H1 (cell line): ENCODE measurements around the gene DDR2. TPM values are rescaled to one million over a fixed set of nuclear protein-coding genes. Genes with fewer than 3 reads are reported as not detected.

Source experiments
- CTCF ChIA-PET: fragments of 300-600 bp; sonication (Branson Sonifier 250); formaldehyde crosslinking; loops from one replicate; lab custom pipeline; 2021; ENCODE audit not compliant: partially characterized antibody; lab: Charles Lee
- POLR2A ChIA-PET: fragments of 300-600 bp; sonication (Branson Sonifier 250); formaldehyde crosslinking; loops from one replicate; lab custom pipeline; 2021; ENCODE audit warnings: inconsistent platforms; ENCODE audit not compliant: partially characterized antibody; lab: Charles Lee
- DNase-seq, 2 experiments: peaks; one replicate each; pipeline versions ENCODE4 v3.0.0 to v3.0.0-alpha.2; 2010 to 2022; ENCODE audit warnings: low spot score in 2 of 2, low read depth in 1 of 2, mixed read lengths in 1 of 2
- FAIRE-seq: peaks from 2 replicates; lab custom pipeline; 2011; peaks lifted over from hg19 to GRCh38; lab: Jason Lieb, UNC
- H2AFZ ChIP-seq: 2 replicates; pipeline ENCODE4 v1.8.1; 2012; ENCODE audit warnings: low read length, inconsistent platforms
- H2AK5ac ChIP-seq: 2 replicates; pipeline ENCODE4 v1.6.1; 2013; ENCODE audit warnings: low read depth, low read length
- H2BK120ac ChIP-seq: replicated peaks from 2 replicates; pipeline ENCODE3; 2013; ENCODE audit warnings: low read depth, low read length, inconsistent platforms
- H2BK12ac ChIP-seq: 2 replicates; pipeline ENCODE4 v1.6.1; 2013; ENCODE audit warnings: low read depth, low read length
- H2BK15ac ChIP-seq: 2 replicates; pipeline ENCODE4 v1.6.1; 2013; ENCODE audit warnings: low read length
- H2BK20ac ChIP-seq: 2 replicates; pipeline ENCODE4 v1.6.1; 2013; ENCODE audit warnings: low read length
- H2BK5ac ChIP-seq: 2 replicates; pipeline ENCODE4 v1.6.1; 2013; ENCODE audit warnings: low read depth, low read length
- H3K14ac ChIP-seq: 2 replicates; pipeline ENCODE4 v1.6.1; 2013; ENCODE audit warnings: inconsistent platforms; ENCODE audit not compliant: insufficient read length
- H3K18ac ChIP-seq: 2 replicates; pipeline ENCODE4 v1.6.1; 2013; ENCODE audit warnings: low read length; ENCODE audit errors: extremely low read depth
- H3K23ac ChIP-seq: 2 replicates; pipeline ENCODE4 v1.6.1; 2013; ENCODE audit warnings: inconsistent platforms; ENCODE audit not compliant: insufficient read length
- H3K23me2 ChIP-seq: 2 replicates; pipeline ENCODE4 v1.6.1; 2013; ENCODE audit warnings: low read depth, low read length
- H3K27ac ChIP-seq: 2 replicates; pipeline ENCODE4 v1.6.1; 2011; ENCODE audit warnings: low read depth, low read length, inconsistent platforms
- H3K27me3 ChIP-seq, 4 experiments: replicated peaks in 1 of 4; 1 replicate in 1 of 4; 2 replicates in 3 of 4; pipeline versions ENCODE4 v1.6.1 to v1.8.1; 2011 to 2013; ENCODE audit warnings: low read length in 3 of 4, mild to moderate bottlenecking in 3 of 4, inconsistent platforms in 2 of 4, mixed read lengths in 2 of 4, moderate library complexity in 1 of 4; ENCODE audit not compliant: control insufficient read depth in 3 of 4, insufficient read depth in 3 of 4; ENCODE audit errors: extremely low read depth in 1 of 4
- H3K36me3 ChIP-seq, 4 experiments: 2 replicates each; pipeline versions ENCODE4 v1.6.1 to v1.8.1; 2011 to 2013; ENCODE audit warnings: mild to moderate bottlenecking in 4 of 4, low read length in 3 of 4, moderate library complexity in 2 of 4, control low read depth in 1 of 4, inconsistent platforms in 1 of 4; ENCODE audit not compliant: insufficient read depth in 4 of 4, control insufficient read depth in 2 of 4
- H3K4ac ChIP-seq: replicated peaks from 2 replicates; pipeline ENCODE3; 2013; ENCODE audit warnings: low read length, low read depth, mixed read lengths, inconsistent platforms; ENCODE audit not compliant: insufficient read length
- H3K4me1 ChIP-seq, 4 experiments: replicated peaks in 1 of 4; 1 replicate in 1 of 4; 2 replicates in 3 of 4; pipeline versions ENCODE4 v1.6.1 to v1.8.1; 2011 to 2013; ENCODE audit warnings: low read length in 3 of 4, inconsistent platforms in 2 of 4, mixed read lengths in 1 of 4; ENCODE audit not compliant: insufficient read depth in 4 of 4, control insufficient read depth in 3 of 4
- H3K4me2 ChIP-seq, 2 experiments: 2 replicates each; pipeline versions ENCODE4 v1.6.1 to v1.8.1; 2011 to 2013; ENCODE audit warnings: low read depth in 2 of 2, low read length in 2 of 2, control low read depth in 1 of 2, inconsistent platforms in 1 of 2, mild to moderate bottlenecking in 1 of 2; ENCODE audit not compliant: insufficient read depth in 1 of 2
- H3K4me3 ChIP-seq, 4 experiments: fragments of 200-600, 300-600 bp in 1 of 4; sonication (generic), shearing (Covaris generic), sonication (Bioruptor Twin) in 1 of 4; 2 replicates each; pipeline versions ENCODE4 v1.5.1 to v1.8.1; 2011 to 2016; ENCODE audit warnings: low read length in 4 of 4, low read depth in 3 of 4, control low read depth in 2 of 4, inconsistent platforms in 2 of 4, mild to moderate bottlenecking in 2 of 4, mixed read lengths in 1 of 4, moderate library complexity in 1 of 4; ENCODE audit not compliant: insufficient read depth in 2 of 4; ENCODE audit errors: extremely low read depth in 1 of 4
- H3K56ac ChIP-seq: replicated peaks from 2 replicates; pipeline ENCODE3; 2013; ENCODE audit warnings: low read depth, mild to moderate bottlenecking, mixed read lengths, low read length, inconsistent platforms; ENCODE audit not compliant: insufficient read length
- H3K79me1 ChIP-seq: 2 replicates; pipeline ENCODE4 v1.6.1; 2013; ENCODE audit warnings: low read depth, low read length, control low read depth
- H3K79me2 ChIP-seq, 2 experiments: 2 replicates each; pipeline versions ENCODE4 v1.6.1 to v1.8.1; 2012 to 2013; ENCODE audit warnings: low read length in 2 of 2, mild to moderate bottlenecking in 2 of 2, inconsistent platforms in 1 of 2; ENCODE audit not compliant: insufficient read depth in 2 of 2, control insufficient read depth in 1 of 2
- H3K9ac ChIP-seq, 4 experiments: replicated peaks in 1 of 4; 1 replicate in 1 of 4; 2 replicates in 3 of 4; pipeline versions ENCODE4 v1.6.1 to v1.8.1; 2011 to 2013; ENCODE audit warnings: low read depth in 3 of 4, low read length in 3 of 4, control low read depth in 2 of 4, mild to moderate bottlenecking in 2 of 4, moderate library complexity in 2 of 4, inconsistent platforms in 1 of 4; ENCODE audit errors: extremely low read depth in 1 of 4
- H3K9me3 ChIP-seq, 2 experiments: 2 replicates each; pipeline versions ENCODE4 v1.6.1 to v1.8.1; 2012 to 2013; ENCODE audit warnings: mild to moderate bottlenecking in 2 of 2, moderate library complexity in 2 of 2, control low read depth in 1 of 2, inconsistent platforms in 1 of 2, low read depth in 1 of 2, low read length in 1 of 2, mixed read lengths in 1 of 2; ENCODE audit not compliant: insufficient read depth in 2 of 2
- H4K20me1 ChIP-seq, 2 experiments: replicated peaks in 1 of 2; 2 replicates each; pipeline versions ENCODE3 to v1.8.1; 2011 to 2013; ENCODE audit warnings: inconsistent platforms in 2 of 2, low read length in 2 of 2, mild to moderate bottlenecking in 1 of 2; ENCODE audit not compliant: insufficient read depth in 2 of 2, control insufficient read depth in 1 of 2
- H4K5ac ChIP-seq: 2 replicates; pipeline ENCODE4 v1.6.1; 2013; ENCODE audit warnings: low read length, low read depth, mixed read lengths, inconsistent platforms; ENCODE audit not compliant: insufficient read length
- H4K8ac ChIP-seq: 2 replicates; pipeline ENCODE4 v1.8.0; 2013; ENCODE audit warnings: mild to moderate bottlenecking, moderate library complexity, low read length, inconsistent platforms; ENCODE audit not compliant: insufficient read depth; ENCODE audit errors: extremely low read depth
- H4K91ac ChIP-seq: replicated peaks from 2 replicates; pipeline ENCODE3; 2013; ENCODE audit warnings: low read length, mixed read lengths, inconsistent platforms; ENCODE audit not compliant: insufficient read length
- KDM4A ChIP-seq: IDR thresholded peaks from one replicate; pipeline ENCODE4 v1.7.1; 2012; ENCODE audit warnings: low read depth, mild to moderate bottlenecking, moderate library complexity, low read length, inconsistent platforms; ENCODE audit not compliant: severe bottlenecking
- SUZ12 ChIP-seq: fragments of 200-600 bp; sonication (generic); IDR thresholded peaks from 2 replicates; pipeline ENCODE4 v1.6.1; 2012; ENCODE audit warnings: mild to moderate bottlenecking, inconsistent platforms, low read length, moderate library complexity, mixed read lengths
- WGBS, 2 experiments: shearing (Covaris generic) in 1 of 2; methylation state at CpG; one replicate each; pipeline versions ENCODE4 v1.1.6 to v1.1.7; 2013 to 2015; ENCODE audit warnings: low lambda C conversion rate in 2 of 2, mixed read lengths in 2 of 2, inconsistent platforms in 1 of 2, low coverage in 1 of 2, missing lambda C conversion rate in 1 of 2; ENCODE audit not compliant: insufficient replicate concordance in 2 of 2, insufficient coverage in 1 of 2, insufficient read length in 1 of 2; ENCODE audit errors: extremely low coverage in 1 of 2, missing lambda C conversion rate in 1 of 2; 5-methylcytosine and 5-hydroxymethylcytosine counted together
- polyA plus RNA-seq, 7 experiments: library from polyadenylated mRNA; depleted of rRNA in 3 of 7; stranded (reverse) in 5 of 7; unstranded in 2 of 7; fragments of >200 nt in 5 of 7; fragments of 200-250 nt in 2 of 7; gene quantifications; 1 replicate in 5 of 7; 2 replicates in 1 of 7; 4 replicates in 1 of 7; pipeline versions ENCODE4 v1.2.1 to v1.2.3, GENCODE V29; 2011 to 2013; ENCODE audit warnings: missing spikeins in 2 of 7, mixed read lengths in 2 of 7
- total RNA-seq: library from RNA; stranded (reverse); fragmentation: NEBNext Ultra II Directional; extraction: Animal tissue kit (Norgen Biotek cat#: 25700); gene quantifications from 2 replicates; pipeline ENCODE4 v1.2.1, GENCODE V29; 2021

Gene DDR2
- total and polyA plus RNA-seq, 2 of the 8 experiments (the other 6 are each of a cell fraction or from before 2014, with no cell fraction given): 1.00 to 2.1 TPM

DNA sequence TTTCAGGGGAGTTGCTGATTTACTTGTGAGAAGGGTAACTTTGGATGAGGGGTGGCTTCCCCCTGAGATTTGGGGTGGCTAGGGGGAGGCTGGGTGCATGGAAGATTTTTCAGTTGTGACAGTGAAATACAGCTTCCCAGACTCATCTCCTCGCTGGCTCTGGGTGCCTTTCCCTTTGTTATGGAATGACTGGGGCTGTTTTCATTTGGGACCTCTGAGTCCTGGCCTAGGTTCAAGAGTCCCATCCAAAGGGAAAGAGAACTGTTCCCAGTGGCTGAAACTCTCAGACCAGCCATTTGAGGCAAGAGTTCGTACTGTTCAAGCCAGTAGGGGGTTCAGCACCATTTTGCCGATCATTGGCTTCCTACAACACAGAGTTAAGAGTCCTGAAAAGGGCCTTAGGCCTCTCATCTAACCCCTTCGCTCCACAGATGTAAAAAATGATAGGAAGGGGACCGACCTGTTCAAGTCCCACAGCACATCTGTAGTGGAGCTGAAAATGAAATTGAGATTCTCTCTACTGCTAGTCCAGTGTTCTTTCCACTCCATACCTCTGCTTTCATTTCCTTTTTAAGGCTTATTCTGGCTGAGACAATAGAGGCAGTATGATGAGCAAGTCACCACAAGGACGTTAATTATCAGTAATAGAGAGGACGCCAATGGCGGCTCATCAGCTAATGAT lies 958 bp downstream of the DDR2 start:
- no peaks in the 10 kb centered on the region for H3K79me1 ChIP-seq
- TF ChIP-seq SUZ12: no peak
- TF ChIP-seq KDM4A: peak; percentile 31
- DNase-seq (no peak), FAIRE-seq (no peak)
- H3K18ac ChIP-seq: peak overlapping the region; percentile 1; the same call in 1 of the 2 replicates
- no peak overlapping the region for H2BK120ac ChIP-seq
- H3K36me3 ChIP-seq: no peaks in the 10 kb centered on the region
- H3K23ac ChIP-seq: no peak overlapping the region
- 0 out of 2 replicates have a peak overlapping the region, but pooled peaks have one; percentile 62 for H2BK20ac ChIP-seq
- peak overlapping the region; percentile 53; the same call in 1 of the 2 replicates for H2BK12ac ChIP-seq
- H3K79me2 ChIP-seq: no peaks in the 10 kb centered on the region
- no peaks in the 10 kb centered on the region for H3K27me3 ChIP-seq
- H3K9me3 ChIP-seq: no peaks in the 10 kb centered on the region
- peak overlapping the region in 1 of 2 experiments; percentile 22; a peak in 1 of 4 replicates for H3K4me2 ChIP-seq
- peak overlapping the region in 1 of 4 experiments; percentile 32; a peak in 1 of 8 replicates for H3K4me3 ChIP-seq
- H3K9ac ChIP-seq: no peak overlapping the region
- no peak overlapping the region for H3K14ac ChIP-seq
- H2AFZ ChIP-seq: peak overlapping the region; percentile 80
- no peak overlapping the region for H4K91ac ChIP-seq
- no peak overlapping the region for H3K56ac ChIP-seq
- no peak overlapping the region for H2BK15ac ChIP-seq
- H3K27ac ChIP-seq: no peak overlapping the region
- no peak overlapping the region for H4K5ac ChIP-seq
- H4K8ac ChIP-seq: no peak overlapping the region
- CTCF ChIA-PET: interaction anchor here (0.8 to 6.3 kb wide), 6 partner anchors 10 to 258 kb away, joined by 3 to 47 read pairs (median 4); no protein-coding TSS in a partner anchor
- H2AK5ac ChIP-seq: no peak overlapping the region
- no peak overlapping the region for H3K4ac ChIP-seq
- H4K20me1 ChIP-seq: no peaks in the 10 kb centered on the region
- H3K4me1 ChIP-seq: peaks cover 0 to 3% (median 0%) of the 10 kb centered on the region in 4 experiments; a peak in 1 of 7 replicates
- POLR2A ChIA-PET: interaction anchor here (1.0 to 1.8 kb wide), 5 partner anchors 8 to 571 kb away, joined by 3 to 7 read pairs (median 5); no protein-coding TSS in a partner anchor
- no peak overlapping the region for H2BK5ac ChIP-seq
- WGBS, 2 experiments: 83% methylated on average over 8 of the region's 8 CpGs; no CpG with 5 or more reads in 1 of the 2 experiments
- H3K23me2 ChIP-seq: no peaks in the 10 kb centered on the region
